Ammon's horn (tissue), 1 donor: Measurements from ENCODE around the gene HSFY2.
"Not testable (repeated sequence)": the region's sequence is repeated elsewhere in the genome, so short reads cannot be mapped to it uniquely, and the experiment has no call there.

ENCODE experiments used
- DNase-seq: peaks from one replicate; pipeline ENCODE4 v3.0.0-alpha.2; 2016; ENCODE audit warnings: low spot score

HSFY2 gene, protein sequence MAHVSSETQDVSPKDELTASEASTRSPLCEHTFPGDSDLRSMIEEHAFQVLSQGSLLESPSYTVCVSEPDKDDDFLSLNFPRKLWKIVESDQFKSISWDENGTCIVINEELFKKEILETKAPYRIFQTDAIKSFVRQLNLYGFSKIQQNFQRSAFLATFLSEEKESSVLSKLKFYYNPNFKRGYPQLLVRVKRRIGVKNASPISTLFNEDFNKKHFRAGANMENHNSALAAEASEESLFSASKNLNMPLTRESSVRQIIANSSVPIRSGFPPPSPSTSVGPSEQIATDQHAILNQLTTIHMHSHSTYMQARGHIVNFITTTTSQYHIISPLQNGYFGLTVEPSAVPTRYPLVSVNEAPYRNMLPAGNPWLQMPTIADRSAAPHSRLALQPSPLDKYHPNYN

DNA sequence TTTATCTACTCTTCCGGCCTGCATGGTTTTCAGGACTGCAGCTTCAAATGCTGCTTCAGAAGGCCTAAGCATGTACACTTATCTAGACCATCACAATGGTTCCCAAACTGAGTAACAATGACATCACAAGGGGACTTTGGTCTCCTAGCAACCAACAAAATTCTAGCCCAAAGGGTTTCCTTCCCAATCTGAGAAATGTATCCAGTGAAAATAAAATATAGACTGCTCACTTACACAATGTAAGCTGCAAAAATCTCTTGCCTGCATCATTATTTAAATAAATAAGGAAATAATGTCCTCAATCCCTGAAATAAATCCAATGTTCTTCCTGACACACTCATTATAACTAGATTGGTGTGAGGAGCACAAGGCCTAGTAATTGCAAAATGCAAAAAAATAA is at the start of gene HSFY2:
Gene HSFY2 (minus strand): TSS at position 101 of the 400 bp plus-strand sequence. CDS start 117 bp downstream, outside the sequence.
- not testable (repeated sequence) for DNase-seq

DNA sequence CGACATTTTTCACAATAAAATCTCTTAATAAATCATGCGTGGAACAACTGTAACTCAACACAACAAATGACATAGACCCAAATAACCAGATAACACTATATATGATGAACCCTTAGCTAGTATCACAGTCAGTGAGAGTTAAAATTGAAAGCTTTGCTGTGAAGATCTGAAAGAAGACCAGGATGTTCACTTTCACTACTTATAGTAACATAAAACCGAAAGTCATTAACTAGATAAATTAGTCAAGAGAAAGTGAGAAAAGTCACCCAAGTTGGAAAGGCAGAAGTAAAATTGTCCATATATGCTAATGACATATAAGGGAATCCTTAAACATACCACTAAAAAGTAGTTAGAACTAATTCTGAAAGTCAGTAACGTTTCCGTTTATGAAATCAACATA is 42.2 kb upstream of the HSFY2 start:
- DNase-seq: not testable (repeated sequence)

DNA sequence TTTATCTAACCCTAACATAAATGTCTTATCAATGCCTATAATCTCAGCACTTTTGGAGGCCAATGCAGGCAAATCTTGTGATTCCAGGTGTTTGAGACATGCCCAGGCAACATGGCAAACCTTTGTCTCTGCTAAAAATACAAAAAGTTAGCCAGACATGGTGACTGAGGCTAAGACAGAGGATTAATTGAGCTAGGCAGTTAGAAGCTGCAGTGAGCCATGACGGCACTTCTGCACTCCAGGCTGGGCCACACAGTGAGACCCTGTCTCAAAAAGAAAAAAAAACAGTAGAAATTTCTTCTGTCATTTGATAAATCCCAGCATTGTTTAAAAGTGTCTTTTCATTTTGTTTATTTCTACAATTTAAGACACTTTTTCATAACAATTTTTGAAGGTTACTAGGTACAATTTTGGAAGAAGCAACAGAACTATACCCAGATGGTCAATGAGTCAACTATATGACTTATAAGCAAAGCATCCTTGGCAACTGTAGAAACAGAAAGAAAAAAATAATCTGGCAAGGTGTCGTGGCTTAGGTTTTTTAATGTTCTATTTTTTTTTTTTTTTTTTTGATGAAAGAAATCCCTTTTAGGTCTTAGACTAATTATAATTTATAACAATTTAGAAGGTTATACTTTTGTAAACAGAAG is 15.3 kb upstream of the HSFY2 start:
- DNase-seq: not testable (repeated sequence)

DNA sequence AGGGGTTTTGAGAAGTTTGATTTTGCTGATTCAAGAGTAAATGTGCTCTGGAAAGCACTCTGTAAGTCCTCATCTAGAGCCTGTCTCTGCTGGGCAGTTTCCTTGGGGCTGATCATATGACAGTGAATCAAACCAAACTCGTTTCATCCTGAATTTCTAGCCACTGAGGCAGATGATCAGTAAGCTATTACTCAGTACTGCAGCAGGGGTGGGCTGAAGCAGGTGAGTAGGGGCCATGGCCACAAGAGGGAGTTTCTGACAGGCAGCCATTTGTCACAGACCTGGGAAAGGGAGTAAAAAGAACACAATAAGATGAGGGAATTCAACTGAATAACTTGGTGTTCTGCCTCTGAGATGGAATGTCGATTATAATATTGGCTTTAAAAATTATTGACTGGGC is 19.5 kb downstream of the HSFY2 start:
- DNase-seq: not testable (repeated sequence)

DNA sequence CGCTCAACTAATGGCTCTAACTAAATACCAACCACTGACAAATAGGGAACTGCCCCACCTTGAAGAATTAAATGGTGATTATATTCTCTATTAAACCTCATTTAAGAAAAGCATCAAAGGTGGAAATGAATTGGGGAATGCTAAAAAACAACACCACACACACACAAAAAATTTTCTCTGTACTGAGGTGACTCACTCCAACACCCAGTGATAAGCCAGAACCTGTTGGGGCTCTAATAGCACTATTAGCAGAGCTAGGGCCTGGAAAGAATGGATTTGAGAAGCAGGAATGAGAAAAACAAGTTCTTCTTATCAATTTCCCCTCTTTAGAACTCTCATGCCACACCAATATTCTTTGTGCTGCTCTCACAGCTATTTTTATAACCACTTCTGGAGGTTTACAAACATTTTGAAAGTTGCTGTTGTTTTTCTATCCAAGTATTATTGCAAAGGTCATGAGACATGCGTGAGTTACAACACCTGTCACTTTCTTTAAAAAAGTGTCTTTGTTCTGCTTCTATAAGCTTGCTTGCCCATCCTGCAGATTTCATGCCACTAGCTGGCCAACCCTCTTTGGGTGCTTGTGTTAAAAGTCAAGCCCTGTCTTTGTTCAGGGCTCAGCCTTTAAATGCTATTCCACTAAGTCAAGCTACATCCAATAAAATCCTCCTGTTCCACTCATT is 20.3 kb downstream of the HSFY2 start:
- DNase-seq: not testable (repeated sequence)

DNA sequence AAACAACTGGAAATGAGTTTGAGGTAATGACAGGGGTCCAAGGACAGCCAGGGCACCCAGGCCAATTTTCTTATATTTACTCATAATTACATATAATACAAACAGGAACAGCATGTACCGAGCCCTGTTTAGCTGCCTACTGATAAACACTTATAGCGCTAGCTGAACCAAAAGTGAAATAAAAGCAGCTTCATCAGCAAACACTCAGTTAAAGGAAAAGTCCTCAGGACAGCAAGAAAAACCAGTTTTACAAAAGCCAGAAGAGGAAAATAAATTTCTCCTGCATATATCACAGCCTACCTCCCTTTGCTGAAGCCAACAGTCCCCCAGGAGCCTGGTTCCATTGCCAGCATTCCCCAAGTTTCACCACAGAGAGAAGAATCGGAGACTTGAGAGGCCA is 49.8 kb downstream of the HSFY2 start:
- not testable (repeated sequence) for DNase-seq
